Neutrophil (primary cell): ENCODE data around the gene KCNQ1.

Source experiments
- H3K27ac ChIP-seq: fragments of 200-600 bp; sonication (generic); 2 replicates; pipeline ENCODE4 v1.5.1; 2016; ENCODE audit warnings: mild to moderate bottlenecking, moderate library complexity
- H3K27me3 ChIP-seq: fragments of 200-600 bp; sonication (generic); 2 replicates; pipeline ENCODE4 v1.6.0; 2016; ENCODE audit warnings: mild to moderate bottlenecking
- H3K36me3 ChIP-seq: fragments of 200-600 bp; sonication (generic); 2 replicates; pipeline ENCODE4 v1.5.1; 2017
- H3K4me1 ChIP-seq, 2 experiments: fragments of 200-600 bp in 1 of 2; sonication (generic) in 1 of 2; 1 replicate in 1 of 2; 2 replicates in 1 of 2; pipeline versions ENCODE4 v1.5.1 to v1.6.1; 2013 to 2016; ENCODE audit warnings: low read depth in 1 of 2, low read length in 1 of 2, mild to moderate bottlenecking in 1 of 2, moderate library complexity in 1 of 2; ENCODE audit not compliant: control insufficient read depth in 1 of 2, insufficient read depth in 1 of 2
- H3K4me3 ChIP-seq, 2 experiments: fragments of 200-600 bp in 1 of 2; sonication (generic) in 1 of 2; 1 replicate in 1 of 2; 2 replicates in 1 of 2; pipeline ENCODE4 v1.5.1; 2013 to 2016; ENCODE audit warnings: low read depth in 1 of 2, low read length in 1 of 2, mild to moderate bottlenecking in 1 of 2, moderate library complexity in 1 of 2
- H3K9me3 ChIP-seq: fragments of 200-600 bp; sonication (generic); 2 replicates; pipeline ENCODE4 v1.5.1; 2016
- CTCF ChIP-seq: fragments of 200-600 bp; sonication (generic); IDR thresholded peaks from 2 replicates; pipeline ENCODE4 v1.5.1; 2016; ENCODE audit warnings: antibody characterized with exemption

Gene KCNQ1

GRCh38 chr11:2539371-2540222 is 94.8 kb downstream of the KCNQ1 start:
- TF ChIP-seq CTCF = no peak
- Histone ChIP-seq H3K27ac (no peak overlapping the region), H3K36me3 (peaks cover 4% of the 10 kb centered on the region), H3K9me3 (no peaks in the 10 kb centered on the region), H3K4me1 (no peaks in the 10 kb centered on the region), H3K4me3 (no peak overlapping the region), H3K27me3 (peaks cover 23% of the 10 kb centered on the region)

- Histone ChIP-seq H3K36me3 (peaks cover 4% of the 10 kb centered on the region), H3K27ac (no peak overlapping the region), H3K4me3 (no peak overlapping the region), H3K9me3 (no peaks in the 10 kb centered on the region), H3K4me1 (no peaks in the 10 kb centered on the region), H3K27me3 (peaks cover 15% of the 10 kb centered on the region)
- TF ChIP-seq CTCF = no peak
These were observed 95.6 kb downstream of the KCNQ1 start for GRCh38 chr11:2540223-2540991.

GRCh38 chr11:2540992-2541680 is 96.3 kb downstream of the KCNQ1 start:
- H3K9me3 ChIP-seq = no peaks in the 10 kb centered on the region
- peaks cover 8% of the 10 kb centered on the region for H3K27me3 ChIP-seq

GRCh38 chr11:2541881-2542361 is 97.1 kb downstream of the KCNQ1 start:
- Histone ChIP-seq H3K4me1 (no peaks in the 10 kb centered on the region), H3K4me3 (no peak overlapping the region), H3K9me3 (no peaks in the 10 kb centered on the region), H3K27ac (no peak overlapping the region), H3K36me3 (peaks cover 4% of the 10 kb centered on the region), H3K27me3 (no peaks in the 10 kb centered on the region)
- TF ChIP-seq CTCF = no peak

More at GRCh38 chr11:2540992-2541680, 96.3 kb downstream of the KCNQ1 start:
- Histone ChIP-seq H3K36me3 (peaks cover 4% of the 10 kb centered on the region), H3K27ac (no peak overlapping the region), H3K4me3 (no peak overlapping the region), H3K4me1 (no peaks in the 10 kb centered on the region)
- no peak for TF ChIP-seq CTCF

GRCh38 chr11:2542406-2542805 is 97.6 kb downstream of the KCNQ1 start:
- peaks cover 4% of the 10 kb centered on the region for H3K36me3 ChIP-seq
- no peak overlapping the region for H3K4me3 ChIP-seq
- no peaks in the 10 kb centered on the region for H3K9me3 ChIP-seq
- H3K4me1 ChIP-seq = no peaks in the 10 kb centered on the region
- no peak overlapping the region for H3K27ac ChIP-seq
- no peak for TF ChIP-seq CTCF
- no peaks in the 10 kb centered on the region for H3K27me3 ChIP-seq
